Calu3 (cell line): ENCODE measurements around the gene GALK1. TPM values are rescaled to one million over a fixed set of nuclear protein-coding genes. Genes with fewer than 3 reads are reported as not detected.

ENCODE experiments used
- BruUV-seq: library from RNA; stranded (reverse); fragments of 400-500 nt; replicated peaks from 2 replicates; lab custom pipeline; 2021; lab: Mats Ljungman, UMichigan
- CTCF ChIA-PET: fragments of 300-600 bp; sonication (Branson Sonifier 250); formaldehyde crosslinking; loops from one replicate; lab custom pipeline; 2022; ENCODE audit warnings: antibody characterized with exemption; lab: Charles Lee
- DNase-seq: peaks from one replicate; pipeline ENCODE4 v3.0.0; 2022
- H3K27ac Mint-ChIP-seq: one replicate; pipeline ENCODE4 v1.8.0; 2022; ENCODE audit warnings: mixed read lengths; ENCODE audit not compliant: unreplicated experiment
- H3K27me3 Mint-ChIP-seq: one replicate; pipeline ENCODE4 v1.8.0; 2022; ENCODE audit warnings: mixed read lengths; ENCODE audit not compliant: unreplicated experiment
- H3K36me3 Mint-ChIP-seq: one replicate; pipeline ENCODE4 v1.8.0; 2022; ENCODE audit warnings: mild to moderate bottlenecking, moderate library complexity, mixed read lengths; ENCODE audit not compliant: insufficient read depth, unreplicated experiment
- H3K4me1 Mint-ChIP-seq: one replicate; pipeline ENCODE4 v1.8.0; 2022; ENCODE audit warnings: mild to moderate bottlenecking, low read depth, mixed read lengths; ENCODE audit not compliant: unreplicated experiment
- H3K4me3 Mint-ChIP-seq: one replicate; pipeline ENCODE4 v1.8.0; 2022; ENCODE audit warnings: mild to moderate bottlenecking, low read depth, moderate library complexity, mixed read lengths; ENCODE audit not compliant: unreplicated experiment
- H3K9me3 Mint-ChIP-seq: one replicate; pipeline ENCODE4 v1.8.0; 2022; ENCODE audit warnings: low read depth, mixed read lengths; ENCODE audit not compliant: unreplicated experiment
- intact Hi-C: fragments of 100-400 bp; cut with micrococcal nuclease; formaldehyde crosslinking; loops from one replicate; pipeline ENCODE4 v1.10.0; 2022; ENCODE audit not compliant: unreplicated experiment
- total RNA-seq: library from RNA; stranded (reverse); gene quantifications from 2 replicates; pipeline ENCODE4 v1.2.3, GENCODE V29; 2022
- TF ChIP-seq, protein P1 (sequence below): fragments of 200-600 bp; IDR thresholded peaks from one replicate; pipeline ENCODE4 v1.8.0; 2022; ENCODE audit warnings: antibody characterized with exemption; ENCODE audit not compliant: unreplicated experiment

The GALK1 gene
- total RNA-seq, 1 experiment from 2014 or later, result 20.4 TPM

DNA sequence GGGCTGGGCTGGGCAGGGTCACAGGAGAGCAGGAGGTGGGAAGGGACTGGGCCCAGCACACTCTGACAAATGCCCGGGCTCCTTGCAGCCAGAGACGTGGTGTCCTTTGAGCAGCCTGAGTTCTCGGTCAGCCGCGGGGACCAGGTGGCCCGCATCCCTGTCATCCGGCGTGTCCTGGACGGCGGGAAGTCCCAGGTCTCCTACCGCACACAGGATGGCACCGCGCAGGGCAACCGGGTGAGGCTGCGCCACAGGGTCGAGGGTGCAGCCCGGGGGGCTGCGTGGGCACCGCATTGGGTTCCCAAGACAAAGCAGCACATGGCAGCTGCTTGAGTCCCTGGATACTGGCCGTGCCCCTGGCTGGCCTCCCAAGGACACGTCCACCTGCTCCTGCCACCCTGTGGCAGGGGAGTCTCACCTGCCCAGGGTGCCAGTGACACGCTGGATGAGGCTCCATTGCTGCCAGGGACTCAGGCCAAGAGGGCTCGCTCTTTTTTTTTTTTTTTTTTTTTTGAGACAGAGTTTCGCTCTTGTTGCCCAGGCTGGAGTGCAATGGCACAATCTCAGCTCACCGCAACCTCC, 21.3 kb downstream of the GALK1 start:
- DNase-seq, result no peak
- Mint-ChIP-seq H3K36me3 (peaks cover 64% of the 10 kb centered on the region), H3K4me1 (no peaks in the 10 kb centered on the region), H3K4me3 (no peak overlapping the region), H3K27ac (no peak overlapping the region), H3K9me3 (no peaks in the 10 kb centered on the region), H3K27me3 (no peaks in the 10 kb centered on the region)
- CTCF ChIA-PET, result interaction anchor here (0.7 kb wide), 2 partner anchors 11 to 23 kb away, joined by 3 to 4 read pairs; no protein-coding TSS in a partner anchor
- no TSS peak for BruUV-seq
- TF ChIP-seq, protein P1, sequence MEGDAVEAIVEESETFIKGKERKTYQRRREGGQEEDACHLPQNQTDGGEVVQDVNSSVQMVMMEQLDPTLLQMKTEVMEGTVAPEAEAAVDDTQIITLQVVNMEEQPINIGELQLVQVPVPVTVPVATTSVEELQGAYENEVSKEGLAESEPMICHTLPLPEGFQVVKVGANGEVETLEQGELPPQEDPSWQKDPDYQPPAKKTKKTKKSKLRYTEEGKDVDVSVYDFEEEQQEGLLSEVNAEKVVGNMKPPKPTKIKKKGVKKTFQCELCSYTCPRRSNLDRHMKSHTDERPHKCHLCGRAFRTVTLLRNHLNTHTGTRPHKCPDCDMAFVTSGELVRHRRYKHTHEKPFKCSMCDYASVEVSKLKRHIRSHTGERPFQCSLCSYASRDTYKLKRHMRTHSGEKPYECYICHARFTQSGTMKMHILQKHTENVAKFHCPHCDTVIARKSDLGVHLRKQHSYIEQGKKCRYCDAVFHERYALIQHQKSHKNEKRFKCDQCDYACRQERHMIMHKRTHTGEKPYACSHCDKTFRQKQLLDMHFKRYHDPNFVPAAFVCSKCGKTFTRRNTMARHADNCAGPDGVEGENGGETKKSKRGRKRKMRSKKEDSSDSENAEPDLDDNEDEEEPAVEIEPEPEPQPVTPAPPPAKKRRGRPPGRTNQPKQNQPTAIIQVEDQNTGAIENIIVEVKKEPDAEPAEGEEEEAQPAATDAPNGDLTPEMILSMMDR, result no peak
- intact Hi-C loops, result no loop called here

DNA sequence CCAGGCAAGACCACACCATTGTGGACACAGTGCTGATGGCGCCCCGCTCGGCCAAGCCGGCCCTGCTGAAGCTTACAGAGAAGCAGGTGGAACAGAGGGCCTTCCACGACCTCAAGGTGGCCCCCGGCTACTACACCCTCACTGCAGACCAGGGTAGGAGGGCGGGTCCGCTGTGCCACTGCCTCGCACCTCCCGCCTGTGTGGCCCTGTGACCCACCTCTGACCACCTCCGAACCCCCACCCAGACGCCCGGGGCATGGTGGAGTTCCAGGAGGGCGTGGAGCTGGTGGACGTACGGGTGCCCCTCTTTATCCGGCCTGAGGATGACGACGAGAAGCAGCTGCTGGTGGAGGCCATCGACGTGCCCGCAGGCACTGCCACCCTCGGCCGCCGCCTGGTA, 22.7 kb downstream of the GALK1 start:
- no peaks in the 10 kb centered on the region for H3K27me3 Mint-ChIP-seq
- TF ChIP-seq, protein P1, result no peak
- DNase-seq, result no peak
- CTCF ChIA-PET, result no interaction called here
- no peaks in the 10 kb centered on the region for H3K9me3 Mint-ChIP-seq
- no peak overlapping the region for H3K27ac Mint-ChIP-seq
- no peaks in the 10 kb centered on the region for H3K4me1 Mint-ChIP-seq
- no peak overlapping the region for H3K4me3 Mint-ChIP-seq
- H3K36me3 Mint-ChIP-seq, result peaks cover 63% of the 10 kb centered on the region
- intact Hi-C loops, result no loop called here
- BruUV-seq, result no TSS peak

DNA sequence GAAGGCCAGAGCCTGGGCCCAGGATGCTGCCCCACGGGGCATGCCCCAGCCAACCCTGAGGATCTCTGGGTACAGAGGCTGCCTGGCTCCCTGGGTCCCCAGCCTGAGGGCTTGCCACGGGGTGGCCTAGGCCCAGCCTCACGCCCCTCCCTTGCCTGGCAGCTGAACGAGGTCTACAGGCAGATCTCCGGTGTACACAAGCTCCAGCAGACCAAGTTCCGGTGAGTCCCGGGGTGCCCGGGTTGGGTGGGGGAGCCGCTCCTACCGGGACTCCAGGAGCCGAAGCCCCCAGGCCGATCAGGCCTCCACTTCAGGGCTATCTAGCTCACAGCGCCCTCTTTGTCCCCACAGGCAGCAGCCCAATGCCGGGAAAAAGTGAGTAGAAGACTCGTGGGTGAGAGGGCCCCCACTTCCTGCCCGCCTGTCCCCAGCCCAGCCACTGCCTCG, 24.3 kb downstream of the GALK1 start:
- TF ChIP-seq, protein P1, result no peak
- CTCF ChIA-PET, result interaction anchor here (0.7 kb wide), 1 partner anchor 19 kb away, joined by 3 read pairs; the partner anchor contains the start of gene ITGB4
- intact Hi-C loops, result no loop called here
- Mint-ChIP-seq H3K27me3 (no peaks in the 10 kb centered on the region), H3K4me3 (no peak overlapping the region), H3K36me3 (peaks cover 80% of the 10 kb centered on the region), H3K27ac (no peak overlapping the region), H3K4me1 (no peaks in the 10 kb centered on the region), H3K9me3 (no peaks in the 10 kb centered on the region)
- BruUV-seq, result no TSS peak
- DNase-seq, result no peak

DNA sequence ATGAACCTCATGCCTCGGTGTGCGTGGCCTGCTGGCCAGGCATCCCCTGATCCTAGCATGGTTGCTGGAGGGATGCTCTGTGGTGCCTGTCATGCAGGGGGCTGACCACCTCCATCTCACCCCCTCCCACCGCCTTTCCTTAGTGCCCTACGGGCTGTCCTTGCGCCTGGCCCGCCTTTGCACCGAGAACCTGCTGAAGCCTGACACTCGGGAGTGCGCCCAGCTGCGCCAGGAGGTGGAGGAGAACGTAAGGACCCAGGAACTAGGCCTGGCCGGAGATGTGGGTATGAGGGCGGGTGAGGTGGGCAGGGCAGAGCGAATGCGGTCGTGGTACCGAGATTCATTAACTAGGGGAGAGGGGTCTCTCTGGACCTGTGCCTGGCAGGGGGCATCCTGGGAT, 24.8 kb downstream of the GALK1 start:
- Mint-ChIP-seq H3K27me3 (no peaks in the 10 kb centered on the region), H3K4me3 (no peak overlapping the region), H3K27ac (no peak overlapping the region), H3K4me1 (no peaks in the 10 kb centered on the region), H3K9me3 (no peaks in the 10 kb centered on the region), H3K36me3 (peaks cover 85% of the 10 kb centered on the region)
- no peak for DNase-seq
- CTCF ChIA-PET, result interaction anchor here (0.7 kb wide), 1 partner anchor 19 kb away, joined by 3 read pairs; the partner anchor contains the start of gene ITGB4
- BruUV-seq, result no TSS peak
- intact Hi-C loops, result no loop called here
- TF ChIP-seq, protein P1, result no peak
